Endothelial cell of umbilical vein (primary cell): ENCODE results near the gene NARS2. TPM values are rescaled to one million over a fixed set of nuclear protein-coding genes. Genes with fewer than 3 reads are reported as not detected.

Source experiments
- BruUV-seq: library from RNA; stranded (reverse); fragments of 400-500 nt; replicated peaks from 2 replicates; lab custom pipeline; 2021; lab: Mats Ljungman, UMichigan
- CTCF ChIA-PET: fragments of 300-600, 350-600 bp; sonication (Branson Sonifier 250); formaldehyde crosslinking; loops from one replicate; lab custom pipeline; 2021; ENCODE audit warnings: antibody characterized with exemption, inconsistent platforms; lab: Charles Lee
- POLR2A ChIA-PET: fragments of 300-600, 350-600 bp; sonication (Branson Sonifier 250); formaldehyde crosslinking; loops from one replicate; lab custom pipeline; 2021; ENCODE audit warnings: antibody characterized with exemption, inconsistent platforms; lab: Charles Lee
- DNase-seq: peaks from one replicate; pipeline ENCODE4 v3.0.0-alpha.2; 2011; ENCODE audit warnings: low read depth, low spot score
- FAIRE-seq: peaks from 2 replicates; lab custom pipeline; 2011; peaks lifted over from hg19 to GRCh38; lab: Jason Lieb, UNC
- H2AFZ ChIP-seq: 2 replicates; pipeline ENCODE4 v1.6.0; 2012; ENCODE audit warnings: low read depth, low read length, control low read depth, inconsistent platforms
- H3K27ac ChIP-seq: 2 replicates; pipeline ENCODE4 v1.5.1; 2011; ENCODE audit warnings: low read depth, mild to moderate bottlenecking, control low read depth, low read length, moderate library complexity; ENCODE audit not compliant: insufficient read depth
- H3K27me3 ChIP-seq, 2 experiments: 2 replicates each; pipeline versions ENCODE4 v1.6.0 to v1.6.1; 2011; ENCODE audit warnings: low read length in 2 of 2, mixed read lengths in 1 of 2; ENCODE audit not compliant: control insufficient read depth in 2 of 2, insufficient read depth in 2 of 2
- H3K36me3 ChIP-seq, 2 experiments: 2 replicates in 1 of 2; 3 replicates in 1 of 2; pipeline ENCODE4 v1.5.1; 2011; ENCODE audit warnings: low read length in 2 of 2, mild to moderate bottlenecking in 1 of 2, moderate library complexity in 1 of 2; ENCODE audit not compliant: control insufficient read depth in 2 of 2, insufficient read depth in 2 of 2; ENCODE audit errors: extremely low read depth in 1 of 2
- H3K4me1 ChIP-seq: 3 replicates; pipeline ENCODE4 v1.5.1; 2011; ENCODE audit warnings: mild to moderate bottlenecking, low read length; ENCODE audit not compliant: control insufficient read depth, insufficient read depth; ENCODE audit errors: extremely low read depth
- H3K4me2 ChIP-seq: 2 replicates; pipeline ENCODE4 v1.6.1; 2011; ENCODE audit warnings: low read length, control low read depth, mixed read lengths; ENCODE audit not compliant: insufficient read depth
- H3K4me3 ChIP-seq, 3 experiments: fragments of 200-600 bp in 1 of 3; sonication (generic), shearing (Covaris generic) in 1 of 3; replicated peaks in 1 of 3; 2 replicates each; pipeline ENCODE4 v1.5.1; 2011 to 2016; ENCODE audit warnings: control low read depth in 3 of 3, low read length in 3 of 3, mild to moderate bottlenecking in 2 of 3, inconsistent platforms in 1 of 3, low read depth in 1 of 3, moderate library complexity in 1 of 3; ENCODE audit not compliant: insufficient read depth in 1 of 3
- H3K79me2 ChIP-seq: 2 replicates; pipeline ENCODE4 v1.6.0; 2012; ENCODE audit warnings: low read length, inconsistent platforms; ENCODE audit not compliant: control insufficient read depth, insufficient read depth
- H3K9ac ChIP-seq: replicated peaks from 2 replicates; pipeline ENCODE3; 2011; ENCODE audit warnings: low read length, control low read depth; ENCODE audit not compliant: insufficient read depth; ENCODE audit errors: extremely low read depth
- H3K9me1 ChIP-seq: replicated peaks from 3 replicates; pipeline ENCODE4 v1.6.0; 2011; ENCODE audit warnings: mild to moderate bottlenecking, low read length; ENCODE audit not compliant: control insufficient read depth, insufficient read depth; ENCODE audit errors: extremely low read depth
- H3K9me3 ChIP-seq: replicated peaks from 2 replicates; pipeline ENCODE4 v1.5.1; 2012; ENCODE audit warnings: low read length, inconsistent platforms; ENCODE audit not compliant: control insufficient read depth, insufficient read depth
- H4K20me1 ChIP-seq: replicated peaks from 2 replicates; pipeline ENCODE3; 2011; ENCODE audit warnings: mild to moderate bottlenecking, low read length; ENCODE audit not compliant: control insufficient read depth, insufficient read depth; ENCODE audit errors: extremely low read depth
- FOS ChIP-seq: IDR thresholded peaks from 2 replicates; pipeline ENCODE4 v1.6.1; 2011; ENCODE audit warnings: mild to moderate bottlenecking, low read length, moderate library complexity, borderline replicate concordance; ENCODE audit not compliant: insufficient read depth
- GATA2 ChIP-seq: IDR thresholded peaks from 2 replicates; pipeline ENCODE4 v1.7.0; 2011; ENCODE audit warnings: low read depth, mild to moderate bottlenecking, moderate library complexity, mixed read lengths, low read length; ENCODE audit not compliant: insufficient read length, insufficient read depth
- JUN ChIP-seq: IDR thresholded peaks from 2 replicates; pipeline ENCODE4 v1.6.1; 2011; ENCODE audit warnings: borderline replicate concordance, low read depth; ENCODE audit not compliant: insufficient read length, insufficient read depth
- MYC ChIP-seq: IDR thresholded peaks from one replicate; pipeline ENCODE4 v1.6.1; 2011; ENCODE audit warnings: mild to moderate bottlenecking, low read depth, low read length
- POLR2AphosphoS5 ChIP-seq: IDR thresholded peaks from 2 replicates; pipeline ENCODE4 v1.6.1; 2012; ENCODE audit warnings: low read depth, mild to moderate bottlenecking, control low read depth, low read length, moderate library complexity; ENCODE audit not compliant: insufficient read depth
- dilution Hi-C: fragments of 300-500 bp; cut with MboI; formaldehyde crosslinking; loops from one replicate; pipeline ENCODE4 v1.15.0; 2019; ENCODE audit warnings: low sequenced_read_pairs; ENCODE audit not compliant: extremely low pct_ligation_motif_present
- intact Hi-C: fragments of 100-400 bp; cut with micrococcal nuclease; formaldehyde crosslinking; loops from one replicate; pipeline ENCODE4 v1.10.0; 2022
- polyA plus RNA-seq, 4 experiments: library from polyadenylated mRNA; depleted of rRNA in 3 of 4; stranded (reverse) in 3 of 4; unstranded in 1 of 4; fragments of >200 nt; gene quantifications; 2 replicates each; pipeline versions ENCODE4 v1.2.1 to v1.2.3, GENCODE V29; 2011 to 2012; ENCODE audit warnings: missing spikeins in 1 of 4
- total RNA-seq: library from RNA; stranded (reverse); gene quantifications from 2 replicates; pipeline ENCODE4 v1.2.3, GENCODE V29; 2021
- TF ChIP-seq, protein P1 (sequence below), 2 donors: IDR thresholded peaks; 1 replicate in 1 of 2; 2 replicates in 1 of 2; pipeline ENCODE4 v1.5.1; 2011; ENCODE audit warnings: low read length in 2 of 2, mild to moderate bottlenecking in 2 of 2, moderate library complexity in 2 of 2, control low read depth in 1 of 2, inconsistent platforms in 1 of 2, low read depth in 1 of 2; ENCODE audit not compliant: insufficient read depth in 1 of 2; ENCODE audit errors: extremely low read depth in 1 of 2
- TF ChIP-seq, protein P2 (sequence below): IDR thresholded peaks from 2 replicates; pipeline ENCODE4 v1.6.1; 2011; ENCODE audit not compliant: insufficient read depth, insufficient read length

Gene NARS2
- total and polyA plus RNA-seq, 2 donors (not counting 3 experiments of a cell fraction or from before 2014, with no cell fraction given), result 6.9 to 16.7 TPM

DNA sequence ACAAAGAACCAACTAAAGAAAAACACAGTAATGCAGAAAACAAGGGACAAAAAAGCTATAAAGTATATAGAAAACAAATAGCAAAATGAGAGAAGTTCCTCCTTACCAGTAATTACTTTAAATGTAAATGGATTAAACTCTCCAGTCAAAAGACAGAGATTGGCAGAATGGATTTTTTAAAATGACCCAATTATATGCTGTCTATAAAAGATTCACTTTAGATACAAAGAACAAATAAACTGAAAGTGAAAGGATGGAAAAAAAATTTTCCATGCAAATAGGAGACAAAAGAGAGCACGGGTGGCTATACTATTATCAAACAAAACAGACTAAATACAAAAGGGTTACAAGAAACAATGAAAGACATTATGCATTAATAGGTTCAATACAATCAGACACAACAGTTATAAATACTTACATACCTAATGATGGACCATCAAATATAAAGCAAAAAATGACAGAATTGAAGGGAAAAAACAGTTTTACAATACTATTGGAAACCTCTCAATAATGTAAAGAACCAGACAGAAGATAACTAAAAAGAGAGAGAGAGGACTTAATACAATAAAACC is 64.6 kb downstream of the NARS2 start:
- ChIA-PET CTCF (interaction anchor here (0.8 kb wide), 1 partner anchor 9 kb away, joined by 3 read pairs; no protein-coding TSS in a partner anchor), POLR2A (interaction anchor here (0.7 kb wide), 1 partner anchor 908 kb away, joined by 4 read pairs; no protein-coding TSS in a partner anchor)
- Histone ChIP-seq H3K36me3 (no peaks in the 10 kb centered on the region), H2AFZ (no peak overlapping the region), H3K79me2 (no peaks in the 10 kb centered on the region), H3K9me3 (no peaks in the 10 kb centered on the region), H3K9me1 (no peaks in the 10 kb centered on the region), H3K4me3 (no peak overlapping the region), H3K4me2 (no peak overlapping the region), H3K9ac (no peak overlapping the region), H3K27ac (no peak overlapping the region), H3K4me1 (no peaks in the 10 kb centered on the region), H3K27me3 (no peaks in the 10 kb centered on the region), H4K20me1 (no peaks in the 10 kb centered on the region)
- FAIRE-seq, result no peak
- no peak for DNase-seq
- dilution Hi-C loops (no loop called here), intact Hi-C loops (no loop called here)
- no TSS peak for BruUV-seq
- TF ChIP-seq, protein P1, sequence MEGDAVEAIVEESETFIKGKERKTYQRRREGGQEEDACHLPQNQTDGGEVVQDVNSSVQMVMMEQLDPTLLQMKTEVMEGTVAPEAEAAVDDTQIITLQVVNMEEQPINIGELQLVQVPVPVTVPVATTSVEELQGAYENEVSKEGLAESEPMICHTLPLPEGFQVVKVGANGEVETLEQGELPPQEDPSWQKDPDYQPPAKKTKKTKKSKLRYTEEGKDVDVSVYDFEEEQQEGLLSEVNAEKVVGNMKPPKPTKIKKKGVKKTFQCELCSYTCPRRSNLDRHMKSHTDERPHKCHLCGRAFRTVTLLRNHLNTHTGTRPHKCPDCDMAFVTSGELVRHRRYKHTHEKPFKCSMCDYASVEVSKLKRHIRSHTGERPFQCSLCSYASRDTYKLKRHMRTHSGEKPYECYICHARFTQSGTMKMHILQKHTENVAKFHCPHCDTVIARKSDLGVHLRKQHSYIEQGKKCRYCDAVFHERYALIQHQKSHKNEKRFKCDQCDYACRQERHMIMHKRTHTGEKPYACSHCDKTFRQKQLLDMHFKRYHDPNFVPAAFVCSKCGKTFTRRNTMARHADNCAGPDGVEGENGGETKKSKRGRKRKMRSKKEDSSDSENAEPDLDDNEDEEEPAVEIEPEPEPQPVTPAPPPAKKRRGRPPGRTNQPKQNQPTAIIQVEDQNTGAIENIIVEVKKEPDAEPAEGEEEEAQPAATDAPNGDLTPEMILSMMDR (IDR thresholded peaks at IDR 0.05; ENCODE audit: extremely low read depth in 1 of 2, insufficient read depth in 1 of 2, low read depth in 1 of 2, low read length in 2 of 2), result no peak
- TF ChIP-seq MYC, result no peak
- TF ChIP-seq POLR2AphosphoS5, result no peak
- TF ChIP-seq, protein P2, sequence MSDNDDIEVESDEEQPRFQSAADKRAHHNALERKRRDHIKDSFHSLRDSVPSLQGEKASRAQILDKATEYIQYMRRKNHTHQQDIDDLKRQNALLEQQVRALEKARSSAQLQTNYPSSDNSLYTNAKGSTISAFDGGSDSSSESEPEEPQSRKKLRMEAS, result no peak
- no peak for TF ChIP-seq GATA2
- TF ChIP-seq JUN, result no peak
- TF ChIP-seq FOS, result no peak
